T47D (cell line): ENCODE measurements around the gene LRRC32.

Experiments used
- DNase-seq, 2 experiments: peaks; one replicate each; pipeline versions ENCODE4 v3.0.0 to v3.0.0-alpha.2; 2011 to 2012; ENCODE audit warnings: low read depth in 1 of 2, low spot score in 1 of 2
- JUND ChIP-seq: IDR thresholded peaks from 2 replicates; pipeline ENCODE4 v1.6.1; 2012; ENCODE audit warnings: low read depth
- in situ Hi-C: cut with HindIII; loops from 2 replicates; pipeline ENCODE4 v1.10.0; 2016; ENCODE audit warnings: low sequenced_read_pairs, low pct_unique_long_range_greater_than_20kb

Gene LRRC32

GRCh38 chr11:76669901-76670484 is 554 bp downstream of the LRRC32 start:
- in situ Hi-C loops, result no loop called here
- DNase-seq, result no peak

GRCh38 chr11:76668362-76669155 is 2.0 kb downstream of the LRRC32 start:
- no peak for DNase-seq
- in situ Hi-C loops, result no loop called here
- no peak for TF ChIP-seq JUND

More at GRCh38 chr11:76669901-76670484, 554 bp downstream of the LRRC32 start:
- TF ChIP-seq JUND, result no peak

GRCh38 chr11:76667856-76668255 is 2.7 kb downstream of the LRRC32 start:
- in situ Hi-C loops, result no loop called here
- TF ChIP-seq JUND, result no peak
- DNase-seq, result no peak

GRCh38 chr11:76667271-76667818 is 3.2 kb downstream of the LRRC32 start:
- no peak for DNase-seq
- no peak for TF ChIP-seq JUND
- in situ Hi-C loops, result no loop called here

GRCh38 chr11:76666830-76667229 is 3.7 kb downstream of the LRRC32 start:
- TF ChIP-seq JUND, result no peak
- in situ Hi-C loops, result no loop called here
- no peak for DNase-seq

GRCh38 chr11:76666408-76666807 is 4.1 kb downstream of the LRRC32 start:
- DNase-seq, result no peak
- no peak for TF ChIP-seq JUND
- in situ Hi-C loops, result no loop called here

GRCh38 chr11:76665921-76666351 is 4.6 kb downstream of the LRRC32 start:
- DNase-seq, result no peak
- TF ChIP-seq JUND, result no peak
- in situ Hi-C loops, result no loop called here

- TF ChIP-seq JUND, result no peak
- in situ Hi-C loops, result no loop called here
- DNase-seq, result no peak
Observed at GRCh38 chr11:76665172-76665571, 5.4 kb downstream of the LRRC32 start.

GRCh38 chr11:76664578-76665061 is 5.9 kb downstream of the LRRC32 start:
- in situ Hi-C loops, result no loop called here

GRCh38 chr11:76663912-76664440 is 6.6 kb downstream of the LRRC32 start:
- no peak for TF ChIP-seq JUND
- in situ Hi-C loops, result no loop called here
- no peak for DNase-seq

More at GRCh38 chr11:76664578-76665061, 5.9 kb downstream of the LRRC32 start:
- no peak for DNase-seq
- no peak for TF ChIP-seq JUND

- no peak for DNase-seq
- in situ Hi-C loops, result no loop called here
- TF ChIP-seq JUND, result no peak
Observed at GRCh38 chr11:76663486-76663810, 7.1 kb downstream of the LRRC32 start.

- TF ChIP-seq JUND, result no peak
- no peak for DNase-seq
- in situ Hi-C loops, result no loop called here
Observed at GRCh38 chr11:76662656-76663485, 7.7 kb downstream of the LRRC32 start.
